ENCODE measurements around the gene ZNF560. TPM values are rescaled to one million over a fixed set of nuclear protein-coding genes. Genes with fewer than 3 reads are reported as not detected.

ZNF560 gene
- polyA plus RNA-seq, 3 donors from 2014 or later, result not detected

GRCh38 chr19:9494096-9494495 lies 4.3 kb downstream of the ZNF560 start:
- no peak overlapping the region for H3K4me3 Mint-ChIP-seq
- H3K9me3 Mint-ChIP-seq, result peaks cover 25 to 47% (median 31%) of the 10 kb centered on the region in 6 donors
- H3K27ac Mint-ChIP-seq, result no peak overlapping the region
- H3K4me1 Mint-ChIP-seq, result peaks cover 8 to 16% of the 10 kb centered on the region in 2 donors
- no peak for DNase-seq
- H3K27me3 Mint-ChIP-seq (ENCODE audit: low read depth in 3 of 3), result peaks cover 13 to 16% (median 13%) of the 10 kb centered on the region in 3 donors
- peaks cover 0 to 16% (median 0%) of the 10 kb centered on the region in 3 donors for H3K36me3 Mint-ChIP-seq

DNA sequence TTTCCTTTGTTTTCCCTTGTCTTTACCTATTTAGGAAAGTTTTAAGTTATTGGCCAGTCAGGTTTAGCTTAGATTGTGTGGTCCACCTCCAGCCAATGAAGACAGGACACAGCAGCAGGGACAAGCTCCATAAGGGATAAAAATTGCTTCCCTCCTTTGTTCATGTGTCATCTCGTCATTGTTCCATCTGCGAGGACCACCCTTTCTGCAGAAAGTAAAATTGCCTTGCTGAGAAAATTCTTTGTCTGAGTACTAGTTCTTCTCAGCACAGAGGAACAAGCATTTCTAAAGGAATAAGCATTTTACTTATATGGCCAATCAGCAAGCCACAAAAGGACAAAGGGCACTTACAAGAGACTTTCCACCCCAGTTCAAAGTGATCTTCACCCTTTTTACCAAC lies 11.4 kb downstream of the ZNF560 start:
- peaks cover 0 to 13% (median 3%) of the 10 kb centered on the region in 3 donors for H3K36me3 Mint-ChIP-seq
- no peak overlapping the region for H3K4me3 Mint-ChIP-seq
- H3K27ac Mint-ChIP-seq, result no peak overlapping the region
- H3K4me1 Mint-ChIP-seq, result no peaks in the 10 kb centered on the region
- no peaks in the 10 kb centered on the region for H3K27me3 Mint-ChIP-seq (ENCODE audit: low read depth in 3 of 3)
- peaks cover 16 to 64% (median 45%) of the 10 kb centered on the region in 6 donors for H3K9me3 Mint-ChIP-seq
- DNase-seq, result no peak

DNA sequence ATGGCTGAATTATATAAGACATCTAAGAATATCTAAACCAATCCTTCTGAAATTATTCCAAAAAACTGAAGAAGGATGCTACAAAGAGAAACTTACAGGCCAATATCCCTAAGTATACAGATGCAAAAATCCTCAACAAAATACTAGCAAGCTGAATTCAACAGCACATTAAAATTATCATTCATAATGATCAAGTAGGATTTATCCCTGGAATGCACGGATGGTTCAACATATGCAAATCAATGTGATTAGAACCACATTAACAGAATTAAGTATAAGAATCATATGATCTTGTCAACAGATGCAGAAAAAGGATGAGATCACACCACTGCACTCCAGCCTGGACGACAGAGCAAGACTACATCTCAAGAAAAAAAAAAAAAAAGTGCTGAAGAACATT lies 13.3 kb downstream of the ZNF560 start:
- Mint-ChIP-seq H3K4me1 (no peaks in the 10 kb centered on the region), H3K9me3 (peaks cover 16 to 67% (median 53%) of the 10 kb centered on the region in 6 donors), H3K27me3 (ENCODE audit: low read depth in 3 of 3) (peaks cover 0 to 4% (median 0%) of the 10 kb centered on the region in 3 donors), H3K4me3 (no peak overlapping the region), H3K36me3 (peaks cover 0 to 13% (median 6%) of the 10 kb centered on the region in 3 donors), H3K27ac (no peak overlapping the region)
- no peak for DNase-seq

DNA sequence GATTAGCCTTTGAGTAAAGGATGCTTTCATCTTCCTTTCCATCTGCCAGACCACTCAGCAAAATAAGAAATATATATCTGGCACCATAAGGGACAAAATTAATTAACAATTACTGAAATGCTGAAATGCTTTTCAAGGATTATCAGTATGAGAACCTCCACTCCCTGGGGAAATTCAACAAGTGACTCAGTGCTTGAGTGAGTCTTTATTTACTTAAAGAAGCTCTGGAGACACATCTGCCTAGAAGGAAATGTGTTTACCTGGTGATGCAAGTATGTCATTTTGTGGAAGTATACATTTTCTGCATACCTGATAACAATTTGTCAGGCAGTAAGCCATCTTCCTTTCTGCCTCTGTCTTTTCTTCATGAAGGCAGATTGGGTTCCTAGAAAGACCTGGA lies 23.4 kb downstream of the ZNF560 start:
- Mint-ChIP-seq H3K9me3 (peaks cover 8 to 43% (median 25%) of the 10 kb centered on the region in 6 donors), H3K27ac (no peak overlapping the region), H3K4me1 (no peaks in the 10 kb centered on the region), H3K36me3 (peaks cover 0 to 10% (median 0%) of the 10 kb centered on the region in 3 donors), H3K4me3 (no peak overlapping the region), H3K27me3 (ENCODE audit: low read depth in 3 of 3) (peaks cover 2 to 6% (median 2%) of the 10 kb centered on the region in 3 donors)
- DNase-seq, result no peak

DNA sequence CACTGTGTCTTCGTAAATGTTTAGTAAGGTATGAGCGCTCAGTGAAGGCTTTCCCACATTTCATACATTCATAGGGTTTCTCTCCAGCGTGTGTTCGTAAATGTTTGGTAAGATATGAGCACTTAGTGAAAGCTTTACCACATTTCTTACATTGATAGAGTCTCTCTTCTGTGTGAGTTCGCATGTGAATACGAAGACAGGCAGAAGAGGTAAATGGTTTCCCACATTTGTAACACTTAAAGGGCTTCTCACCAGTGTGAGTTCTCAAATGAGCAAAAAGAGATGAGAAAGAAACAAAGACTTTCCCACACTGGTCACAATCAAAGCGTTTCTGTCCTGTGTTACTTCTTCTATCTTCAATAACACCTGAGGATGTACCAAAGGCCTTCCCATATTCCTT lies 31.3 kb downstream of the ZNF560 start:
- DNase-seq, result no peak
- H3K4me1 Mint-ChIP-seq, result no peaks in the 10 kb centered on the region
- H3K4me3 Mint-ChIP-seq, result no peak overlapping the region
- no peaks in the 10 kb centered on the region for H3K27me3 Mint-ChIP-seq (ENCODE audit: low read depth in 3 of 3)
- peaks cover 4 to 9% (median 9%) of the 10 kb centered on the region in 3 donors for H3K36me3 Mint-ChIP-seq
- H3K27ac Mint-ChIP-seq, result no peak overlapping the region
- H3K9me3 Mint-ChIP-seq, result peaks cover 35 to 87% (median 58%) of the 10 kb centered on the region in 6 donors

- no peak overlapping the region for H3K27ac Mint-ChIP-seq
- H3K27me3 Mint-ChIP-seq (ENCODE audit: low read depth in 3 of 3), result no peaks in the 10 kb centered on the region
- no peaks in the 10 kb centered on the region for H3K4me1 Mint-ChIP-seq
- no peak for DNase-seq
- peaks cover 19 to 28% (median 21%) of the 10 kb centered on the region in 3 donors for H3K36me3 Mint-ChIP-seq
- H3K9me3 Mint-ChIP-seq, result peaks cover 44 to 87% (median 69%) of the 10 kb centered on the region in 6 donors
- no peak overlapping the region for H3K4me3 Mint-ChIP-seq
These were observed 36.5 kb downstream of the ZNF560 start for GRCh38 chr19:9461938-9462337.

GRCh38 chr19:9456018-9456689 lies 42.3 kb downstream of the ZNF560 start:
- peaks cover 13 to 77% (median 68%) of the 10 kb centered on the region in 6 donors for H3K9me3 Mint-ChIP-seq
- H3K4me3 Mint-ChIP-seq, result peak overlapping the region in 1 of 5 donors; percentile 32
- DNase-seq, result no peak
- H3K36me3 Mint-ChIP-seq, result peaks cover 7 to 23% (median 22%) of the 10 kb centered on the region in 3 donors
- H3K27ac Mint-ChIP-seq, result no peak overlapping the region
- H3K27me3 Mint-ChIP-seq (ENCODE audit: low read depth in 3 of 3), result peaks cover 0 to 2% (median 0%) of the 10 kb centered on the region in 3 donors
- H3K4me1 Mint-ChIP-seq, result no peaks in the 10 kb centered on the region

GRCh38 chr19:9453953-9454352 lies 44.5 kb downstream of the ZNF560 start:
- no peaks in the 10 kb centered on the region for H3K4me1 Mint-ChIP-seq
- H3K36me3 Mint-ChIP-seq, result peaks cover 4 to 5% (median 5%) of the 10 kb centered on the region in 3 donors
- H3K27me3 Mint-ChIP-seq (ENCODE audit: low read depth in 3 of 3), result peaks cover 0 to 6% (median under 1%) of the 10 kb centered on the region in 3 donors
- DNase-seq, result no peak
- peaks cover 13 to 73% (median 71%) of the 10 kb centered on the region in 6 donors for H3K9me3 Mint-ChIP-seq
- no peak overlapping the region for H3K4me3 Mint-ChIP-seq
- H3K27ac Mint-ChIP-seq, result no peak overlapping the region

DNA sequence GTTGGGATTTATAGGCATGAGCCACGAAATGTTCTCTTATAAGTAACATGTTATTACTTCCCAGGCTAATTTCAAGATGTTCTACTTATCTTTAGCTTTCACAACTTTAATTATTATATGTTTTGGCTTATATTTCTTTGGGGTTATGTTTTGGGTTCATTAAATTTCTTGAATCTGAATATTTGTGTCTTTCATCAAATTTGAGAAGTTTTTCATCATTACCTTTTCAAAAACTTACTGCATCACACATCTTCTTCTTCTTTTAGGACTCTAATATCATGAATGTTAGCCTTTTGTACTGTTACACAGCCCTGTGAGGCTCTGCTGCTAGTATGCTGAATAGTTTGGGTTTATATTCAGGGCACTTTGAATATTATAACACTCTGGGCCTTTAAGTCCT lies 53.4 kb downstream of the ZNF560 start:
- peaks cover 21 to 70% (median 58%) of the 10 kb centered on the region in 6 donors for H3K9me3 Mint-ChIP-seq
- H3K27me3 Mint-ChIP-seq (ENCODE audit: low read depth in 3 of 3), result peaks cover 0 to 5% (median 3%) of the 10 kb centered on the region in 3 donors
- no peaks in the 10 kb centered on the region for H3K4me1 Mint-ChIP-seq
- H3K36me3 Mint-ChIP-seq, result peaks cover 22 to 36% (median 29%) of the 10 kb centered on the region in 3 donors
- H3K4me3 Mint-ChIP-seq, result no peak overlapping the region
- H3K27ac Mint-ChIP-seq, result no peak overlapping the region
- DNase-seq, result no peak

DNA sequence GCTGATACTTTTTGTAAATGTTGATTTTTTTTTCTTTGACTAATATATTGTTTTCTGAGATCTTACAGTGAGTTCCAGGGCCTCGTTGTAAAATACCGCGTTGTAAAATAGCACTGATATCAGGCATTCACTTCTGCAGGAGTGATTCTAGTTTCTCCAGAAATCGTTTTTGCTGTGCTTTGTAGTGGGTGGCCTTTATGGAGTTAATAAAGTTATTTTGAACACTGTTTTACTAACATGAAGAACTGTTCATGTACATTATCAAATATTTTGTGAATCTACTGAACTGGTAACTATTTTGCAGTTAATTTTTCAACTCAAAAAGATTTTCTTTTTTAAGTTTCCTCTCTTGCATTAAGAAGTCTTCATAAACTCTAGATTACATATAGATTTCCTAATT lies 62.1 kb downstream of the ZNF560 start:
- peak overlapping the region; percentile 95 to 99 (median 97) for H3K4me3 Mint-ChIP-seq
- peaks cover 40 to 62% of the 10 kb centered on the region in 2 donors for H3K4me1 Mint-ChIP-seq
- H3K36me3 Mint-ChIP-seq, result peaks cover 7 to 26% (median 21%) of the 10 kb centered on the region in 3 donors
- H3K9me3 Mint-ChIP-seq, result peaks cover 0 to under 1% (median under 1%) of the 10 kb centered on the region in 6 donors
- no peak for DNase-seq
- H3K27ac Mint-ChIP-seq, result peak overlapping the region; percentile 96 to 99 (median 98)
- peaks cover 7 to 13% (median 8%) of the 10 kb centered on the region in 3 donors for H3K27me3 Mint-ChIP-seq (ENCODE audit: low read depth in 3 of 3)

DNA sequence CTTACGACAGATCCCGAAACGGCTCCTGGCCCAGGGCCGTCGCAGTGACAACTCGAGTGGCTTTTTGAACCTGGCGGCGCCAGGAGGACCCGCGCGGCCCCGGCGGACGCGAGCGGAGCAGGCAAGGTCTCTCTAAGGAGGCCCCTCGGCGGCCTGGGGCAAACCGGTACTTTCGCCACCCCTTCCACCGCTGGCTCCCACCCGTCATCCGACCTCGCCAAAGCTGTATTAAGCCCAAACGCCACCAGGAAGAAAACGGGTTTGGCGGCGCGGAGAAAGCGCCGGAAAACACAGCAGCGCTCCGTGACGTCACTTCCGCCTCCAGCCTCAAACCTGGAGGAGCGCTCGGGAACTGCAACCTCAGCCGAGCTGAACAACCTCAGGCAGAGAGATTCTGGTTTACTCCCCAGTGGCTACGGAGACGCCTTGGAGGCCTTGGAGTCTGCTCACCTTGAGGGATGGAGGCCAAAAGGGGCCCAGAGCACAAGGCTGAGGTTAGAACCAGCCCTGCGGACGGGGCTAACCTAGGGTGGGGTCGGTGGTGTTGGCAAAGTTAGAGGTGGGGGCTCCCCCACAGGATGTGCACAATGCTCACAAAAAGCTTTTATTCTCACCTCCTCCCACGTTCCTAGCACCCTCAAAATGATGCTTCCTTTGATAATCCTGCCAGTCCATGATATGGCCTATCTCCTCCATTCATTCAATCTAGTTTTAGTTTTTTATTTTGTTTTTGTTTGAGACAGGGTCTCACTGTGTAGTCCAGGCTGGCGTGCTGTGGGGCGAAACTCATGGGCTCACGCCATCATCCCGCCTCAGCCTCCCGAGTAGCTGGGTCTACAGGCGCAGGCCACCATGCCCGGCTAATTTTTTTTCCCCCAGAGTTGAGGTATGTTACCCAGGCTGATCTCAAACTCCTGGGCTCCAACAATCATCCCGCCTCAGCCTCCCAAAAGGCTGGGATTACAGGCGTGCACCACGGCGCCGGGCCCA lies 62.8 kb downstream of the ZNF560 start, which contains the start of gene ZNF266:
TSS of gene ZNF266 (minus strand) at position 295 of the 990 bp plus-strand sequence. CDS start 15,484 bp downstream, outside the sequence.
- H3K36me3 Mint-ChIP-seq, result peaks cover 9 to 25% (median 23%) of the 10 kb centered on the region in 3 donors
- H3K4me1 Mint-ChIP-seq, result peaks cover 43 to 70% of the 10 kb centered on the region in 2 donors
- H3K27ac Mint-ChIP-seq, result peak within 1 kb of the TSS; percentile 96 to 99 (median 98)
- H3K9me3 Mint-ChIP-seq, result no peaks in the 10 kb centered on the region
- H3K4me3 Mint-ChIP-seq, result peak within 1 kb of the TSS; percentile 95 to 99 (median 97)
- peak; percentile 92 to 94 (median 92) for DNase-seq
- H3K27me3 Mint-ChIP-seq (ENCODE audit: low read depth in 3 of 3), result peaks cover 7 to 13% (median 8%) of the 10 kb centered on the region in 3 donors

- Mint-ChIP-seq H3K4me3 (no peak overlapping the region), H3K27me3 (ENCODE audit: low read depth in 3 of 3) (peaks cover 6 to 14% (median 7%) of the 10 kb centered on the region in 3 donors), H3K27ac (peak overlapping the region in 5 of 6 donors; percentile 5 to 77 (median 61)), H3K36me3 (peaks cover 14 to 40% (median 22%) of the 10 kb centered on the region in 3 donors), H3K9me3 (no peaks in the 10 kb centered on the region), H3K4me1 (peaks cover 58 to 90% of the 10 kb centered on the region in 2 donors)
- peak; percentile 41 to 51 (median 47) for DNase-seq
These were observed 66.9 kb downstream of the ZNF560 start for GRCh38 chr19:9431475-9431874.

DNA sequence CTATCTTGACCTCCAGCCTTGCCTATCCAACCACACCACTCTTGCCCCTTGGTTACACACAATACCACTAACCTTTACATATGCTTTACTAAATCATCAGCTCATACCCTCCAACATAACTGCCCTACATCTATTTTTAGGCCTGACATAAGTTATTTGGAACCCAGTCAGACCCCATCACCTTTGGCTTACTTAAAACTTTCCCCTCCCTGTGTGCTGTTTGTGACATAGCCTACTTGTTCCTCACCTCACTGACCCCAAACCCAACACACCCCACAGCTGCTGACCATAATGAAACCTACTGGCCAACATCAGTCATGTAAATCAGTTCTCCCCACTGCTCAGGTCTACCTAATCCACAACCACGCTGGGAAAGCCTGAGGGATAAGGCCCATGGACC lies 68.0 kb downstream of the ZNF560 start:
- Mint-ChIP-seq H3K36me3 (peaks cover 14 to 43% (median 22%) of the 10 kb centered on the region in 3 donors), H3K4me3 (no peak overlapping the region)

More for the DNA sequence above, 68.0 kb downstream of the ZNF560 start:
- H3K27me3 Mint-ChIP-seq (ENCODE audit: low read depth in 3 of 3), result peaks cover 1 to 9% (median 4%) of the 10 kb centered on the region in 3 donors
- H3K27ac Mint-ChIP-seq, result peak overlapping the region; percentile 6 to 84 (median 55)
- no peaks in the 10 kb centered on the region for H3K9me3 Mint-ChIP-seq
- peaks cover 49 to 86% of the 10 kb centered on the region in 2 donors for H3K4me1 Mint-ChIP-seq
- no peak for DNase-seq

Data from immature natural killer cell (primary cell).